Upper lobe of left lung (tissue), 6 donors: ENCODE results near the gene MOXD1. TPM values are rescaled to one million over a fixed set of nuclear protein-coding genes. Genes with fewer than 3 reads are reported as not detected.

Experiments
- ATAC-seq, 2 donors: fragments of 200-7000 bp; cut with Tn5 transposase; one replicate each; pipeline ENCODE4 v1.9.1; 2022; ENCODE audit warnings: mild to moderate bottlenecking in 2 of 2, moderate library complexity in 2 of 2; ENCODE audit not compliant: low FRiP score in 2 of 2
- DNase-seq, 2 donors: peaks; one replicate each; pipeline ENCODE4 v3.0.0-alpha.2; 2019 to 2020
- H3K27ac ChIP-seq, 4 donors: fragments of 200-600 bp; sonication (generic); one replicate each; pipeline ENCODE4 v1.5.1; 2016 to 2019
- H3K27me3 ChIP-seq, 4 donors: fragments of 200-600 bp; sonication (generic); one replicate each; pipeline ENCODE4 v1.5.1; 2017 to 2019
- H3K36me3 ChIP-seq, 4 donors: fragments of 200-600 bp; sonication (generic); one replicate each; pipeline ENCODE4 v1.5.1; 2016 to 2019
- H3K4me1 ChIP-seq, 4 donors: fragments of 200-600 bp; sonication (generic); one replicate each; pipeline ENCODE4 v1.5.1; 2018 to 2019
- H3K4me3 ChIP-seq, 4 donors: fragments of 200-600 bp; sonication (generic); one replicate each; pipeline ENCODE4 v1.5.1; 2017 to 2019; ENCODE audit warnings: mild to moderate bottlenecking in 2 of 4, moderate library complexity in 1 of 4
- H3K9me3 ChIP-seq, 4 donors: fragments of 200-600 bp; sonication (generic); one replicate each; pipeline ENCODE4 v1.5.1; 2018 to 2019
- CTCF ChIP-seq, 6 experiments: fragments of 450-650 bp in 4 of 6; fragments of 200-600 bp in 2 of 6; sonication (generic) in 2 of 6; IDR thresholded peaks; one replicate each; pipeline ENCODE4 v1.5.1; 2016 to 2019; ENCODE audit warnings: antibody characterized with exemption in 6 of 6
- EP300 ChIP-seq, 4 donors: sonication (generic); formaldehyde crosslinking; IDR thresholded peaks; one replicate each; pipeline ENCODE4 v1.5.1; 2017; ENCODE audit warnings: antibody characterized with exemption in 4 of 4, control low read depth in 2 of 4
- POLR2A ChIP-seq, 4 donors: fragments of 450-650 bp; IDR thresholded peaks; one replicate each; pipeline ENCODE4 v1.5.1; 2016 to 2017; ENCODE audit warnings: antibody characterized with exemption in 4 of 4, mild to moderate bottlenecking in 2 of 4
- POLR2AphosphoS5 ChIP-seq, 2 donors: sonication (generic); formaldehyde crosslinking; IDR thresholded peaks; one replicate each; pipeline ENCODE4 v1.5.1; 2017; ENCODE audit warnings: antibody characterized with exemption in 2 of 2
- WGBS, 2 donors: methylation state at CpG; one replicate each; pipeline ENCODE4 v1.1.5; 2017 to 2018; 5-methylcytosine and 5-hydroxymethylcytosine counted together
- total RNA-seq, 6 donors: library from RNA; depleted of rRNA in 4 of 6; stranded (reverse); fragments of >200 nt in 4 of 6; gene quantifications; one replicate each; pipeline versions ENCODE4 v1.1.0 to v1.2.1, GENCODE V29; 2016 to 2021
- donor health status: DM: no; HTN: no; CAD: no; lungs with moderate emphysema.
- donor health status: DM: no; HTN: yes; CAD: no; lungs with severe emphysema.

MOXD1 gene
- total RNA-seq, 6 donors from 2014 or later = 3.5 to 24.4 (median 11.0) TPM

- ATAC-seq = peak in 1 of 2 donors; percentile 43
- TF ChIP-seq EP300 (IDR thresholded peaks at IDR 0.05) (no peak), CTCF (IDR thresholded peaks at IDR 0.05) (no peak), POLR2A (IDR thresholded peaks at IDR 0.05) (no peak), POLR2AphosphoS5 (IDR thresholded peaks at IDR 0.05) (no peak)
- Histone ChIP-seq H3K27me3 (no peaks in the 10 kb centered on the region), H3K9me3 (no peaks in the 10 kb centered on the region), H3K4me3 (no peak overlapping the region), H3K36me3 (no peaks in the 10 kb centered on the region), H3K27ac (no peak overlapping the region), H3K4me1 (no peaks in the 10 kb centered on the region)
- DNase-seq = no peak
- WGBS, 2 donors = 76 to 78% methylated on average over 2 of the region's 2 CpGs
These were observed 142.2 kb downstream of the MOXD1 start for GRCh38 chr6:132259070-132259469.

- Histone ChIP-seq H3K9me3 (no peaks in the 10 kb centered on the region), H3K4me3 (no peak overlapping the region), H3K4me1 (no peaks in the 10 kb centered on the region), H3K27ac (no peak overlapping the region), H3K36me3 (no peaks in the 10 kb centered on the region), H3K27me3 (no peaks in the 10 kb centered on the region)
- DNase-seq (no peak), ATAC-seq (no peak)
- WGBS, 2 donors = 82 to 94% methylated on average over 1 of the region's 1 CpG
- TF ChIP-seq EP300 (IDR thresholded peaks at IDR 0.05) (no peak), CTCF (IDR thresholded peaks at IDR 0.05) (no peak), POLR2AphosphoS5 (IDR thresholded peaks at IDR 0.05) (no peak), POLR2A (IDR thresholded peaks at IDR 0.05) (no peak)
These were observed 143.7 kb downstream of the MOXD1 start for GRCh38 chr6:132257561-132257960.

GRCh38 chr6:132256457-132256856, 144.8 kb downstream of the MOXD1 start:
- Histone ChIP-seq H3K4me3 (no peak overlapping the region), H3K36me3 (no peaks in the 10 kb centered on the region), H3K9me3 (peaks cover 0 to 3% (median 0%) of the 10 kb centered on the region in 4 donors), H3K27ac (no peak overlapping the region), H3K4me1 (no peaks in the 10 kb centered on the region), H3K27me3 (no peaks in the 10 kb centered on the region)
- no peak for ATAC-seq
- TF ChIP-seq EP300 (IDR thresholded peaks at IDR 0.05) (no peak), POLR2A (IDR thresholded peaks at IDR 0.05) (no peak), POLR2AphosphoS5 (IDR thresholded peaks at IDR 0.05) (no peak), CTCF (IDR thresholded peaks at IDR 0.05) (no peak)
- WGBS, 2 donors = 90 to 97% methylated on average over 1 of the region's 1 CpG
- no peak for DNase-seq

GRCh38 chr6:132253906-132254305, 147.4 kb downstream of the MOXD1 start:
- H3K27me3 ChIP-seq = no peaks in the 10 kb centered on the region
- no peak overlapping the region for H3K27ac ChIP-seq
- ATAC-seq = peak in 1 of 2 donors; percentile 36
- no peaks in the 10 kb centered on the region for H3K36me3 ChIP-seq
- H3K9me3 ChIP-seq = peaks cover 0 to 3% (median 0%) of the 10 kb centered on the region in 4 donors
- H3K4me3 ChIP-seq = no peak overlapping the region
- TF ChIP-seq CTCF (IDR thresholded peaks at IDR 0.05) = no peak
- TF ChIP-seq POLR2A (IDR thresholded peaks at IDR 0.05) = no peak
- no peak for TF ChIP-seq EP300 (IDR thresholded peaks at IDR 0.05)
- no peak for TF ChIP-seq POLR2AphosphoS5 (IDR thresholded peaks at IDR 0.05)
- H3K4me1 ChIP-seq = no peaks in the 10 kb centered on the region
- DNase-seq = no peak

GRCh38 chr6:132253211-132253610, 148.1 kb downstream of the MOXD1 start:
- TF ChIP-seq EP300 (IDR thresholded peaks at IDR 0.05) (no peak), POLR2A (IDR thresholded peaks at IDR 0.05) (no peak), POLR2AphosphoS5 (IDR thresholded peaks at IDR 0.05) (no peak), CTCF (IDR thresholded peaks at IDR 0.05) (no peak)
- DNase-seq = no peak
- Histone ChIP-seq H3K4me1 (no peaks in the 10 kb centered on the region), H3K27ac (no peak overlapping the region), H3K27me3 (no peaks in the 10 kb centered on the region), H3K4me3 (no peak overlapping the region), H3K36me3 (no peaks in the 10 kb centered on the region), H3K9me3 (peaks cover 0 to 3% (median 0%) of the 10 kb centered on the region in 4 donors)
- WGBS, 2 donors = 70 to 90% methylated on average over 2 of the region's 2 CpGs
- ATAC-seq = no peak
